Adipocyte (in vitro differentiated cells): ENCODE measurements around the gene P2RX6.

ENCODE experiments used
- DNase-seq: peaks from one replicate; pipeline ENCODE4 v3.0.0-alpha.2; 2015; ENCODE audit warnings: low read depth
- H3K27me3 ChIP-seq: replicated peaks from 2 replicates; pipeline ENCODE4 v1.7.0; 2013; ENCODE audit warnings: mild to moderate bottlenecking, low read length, moderate library complexity; ENCODE audit not compliant: control insufficient read depth, insufficient read depth
- H3K36me3 ChIP-seq: 2 replicates; pipeline ENCODE4 v1.7.0; 2013; ENCODE audit warnings: low read length, mild to moderate bottlenecking, moderate library complexity; ENCODE audit not compliant: control insufficient read depth, insufficient read depth, severe bottlenecking
- H3K4me1 ChIP-seq: 2 replicates; pipeline ENCODE4 v1.7.0; 2013; ENCODE audit warnings: mild to moderate bottlenecking, low read length, moderate library complexity; ENCODE audit not compliant: control insufficient read depth, insufficient read depth
- H3K4me3 ChIP-seq: 2 replicates; pipeline ENCODE4 v1.7.0; 2013; ENCODE audit warnings: mild to moderate bottlenecking, low read length, moderate library complexity
- H3K9ac ChIP-seq: 2 replicates; pipeline ENCODE4 v1.7.0; 2013; ENCODE audit warnings: mild to moderate bottlenecking, low read length, moderate library complexity
- H3K9me3 ChIP-seq: 2 replicates; pipeline ENCODE4 v1.7.0; 2013; ENCODE audit warnings: mild to moderate bottlenecking, low read length, moderate library complexity; ENCODE audit not compliant: control insufficient read depth

P2RX6 gene

GRCh38 chr22:20974336-20974955, 40.5 kb upstream of the P2RX6 start:
- H3K9me3 ChIP-seq, result peaks cover 10% of the 10 kb centered on the region
- H3K27me3 ChIP-seq, result peaks cover 18% of the 10 kb centered on the region
- no peak overlapping the region for H3K4me3 ChIP-seq

DNA sequence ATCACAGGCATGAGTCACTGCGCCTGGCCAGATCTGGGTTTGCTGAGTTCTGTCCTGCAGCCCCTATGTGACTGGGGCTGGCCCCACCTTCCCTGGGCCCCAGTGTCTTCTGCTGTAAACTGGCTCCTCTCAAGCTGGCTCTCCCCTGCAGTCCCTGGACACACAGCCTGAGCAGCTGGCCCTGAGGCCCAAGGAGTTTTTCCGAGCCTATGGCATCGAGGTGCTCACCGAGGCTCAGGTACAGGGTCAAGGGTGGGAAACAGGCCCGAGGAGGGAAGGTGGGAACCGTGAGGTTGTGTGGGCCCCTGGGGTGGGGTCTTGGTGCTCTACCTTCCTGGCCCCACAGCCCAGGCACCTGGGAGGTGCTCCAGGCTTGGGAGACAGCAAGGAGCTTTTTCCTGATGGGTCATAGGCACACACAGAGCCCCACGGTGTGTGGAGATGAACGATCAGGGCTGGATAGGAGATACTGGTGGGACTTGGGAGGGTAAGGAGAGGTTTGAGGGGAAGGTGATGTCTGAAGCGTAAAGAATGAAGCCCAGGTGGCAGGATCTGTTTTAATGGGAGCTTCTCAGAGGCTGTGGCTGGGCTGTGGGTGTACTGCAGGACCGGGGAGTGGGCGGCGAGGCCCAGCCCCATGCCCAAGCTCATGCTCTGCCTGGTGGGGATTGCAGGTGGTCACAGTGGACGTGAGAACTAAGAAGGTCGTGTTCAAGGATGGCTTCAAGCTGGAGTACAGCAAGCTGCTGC, 39.2 kb upstream of the P2RX6 start:
- Histone ChIP-seq H3K9ac (no peak overlapping the region), H3K36me3 (no peaks in the 10 kb centered on the region), H3K4me1 (peaks cover 9% of the 10 kb centered on the region), H3K9me3 (peaks cover 10% of the 10 kb centered on the region), H3K4me3 (no peak overlapping the region), H3K27me3 (peaks cover 18% of the 10 kb centered on the region)
- no peak for DNase-seq

More at GRCh38 chr22:20974336-20974955, 40.5 kb upstream of the P2RX6 start:
- DNase-seq, result no peak
- H3K9ac ChIP-seq, result no peak overlapping the region
- peaks cover under 1% of the 10 kb centered on the region for H3K4me1 ChIP-seq
- H3K36me3 ChIP-seq, result no peaks in the 10 kb centered on the region

- Histone ChIP-seq H3K36me3 (no peaks in the 10 kb centered on the region), H3K4me1 (peaks cover 15% of the 10 kb centered on the region), H3K4me3 (no peak overlapping the region), H3K9me3 (peaks cover 10% of the 10 kb centered on the region), H3K27me3 (peaks cover 18% of the 10 kb centered on the region), H3K9ac (no peak overlapping the region)
- DNase-seq, result no peak
Observed at GRCh38 chr22:20976291-20976877, 38.6 kb upstream of the P2RX6 start.

- Histone ChIP-seq H3K27me3 (peaks cover 18% of the 10 kb centered on the region), H3K4me3 (no peak overlapping the region), H3K36me3 (no peaks in the 10 kb centered on the region), H3K4me1 (peaks cover 17% of the 10 kb centered on the region), H3K9ac (no peak overlapping the region), H3K9me3 (peaks cover 10% of the 10 kb centered on the region)
- no peak for DNase-seq
Observed at GRCh38 chr22:20977019-20977418, 37.9 kb upstream of the P2RX6 start.

DNA sequence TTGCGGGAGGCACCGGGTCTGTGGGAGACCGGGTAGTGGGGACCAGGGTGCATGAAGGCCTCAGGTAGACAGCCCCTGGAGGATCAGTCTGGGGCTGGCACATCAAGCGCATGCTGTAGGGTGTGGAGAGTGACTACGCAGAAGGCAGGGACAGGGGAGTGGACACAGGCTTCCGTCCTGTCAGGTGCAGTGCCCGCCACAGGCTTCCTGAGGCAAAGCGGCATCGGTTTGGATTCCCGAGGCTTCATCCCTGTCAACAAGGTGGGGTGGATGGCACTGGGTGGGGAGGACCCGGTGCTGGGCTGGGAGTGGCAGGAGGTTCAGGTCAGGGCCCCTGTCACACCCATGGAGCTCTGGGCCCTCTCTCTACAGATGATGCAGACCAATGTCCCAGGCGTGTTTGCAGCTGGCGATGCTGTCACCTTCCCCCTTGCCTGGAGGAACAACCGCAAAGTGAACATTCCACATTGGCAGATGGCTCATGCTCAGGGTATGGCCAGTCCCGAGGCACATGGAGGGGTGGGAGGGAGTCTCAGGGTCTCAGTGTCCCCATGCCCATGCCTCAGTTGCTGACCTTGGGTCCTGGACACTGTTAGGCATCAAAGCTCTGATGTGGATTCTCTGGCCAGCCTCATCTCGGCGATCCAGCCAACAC, 37.3 kb upstream of the P2RX6 start:
- no peak for DNase-seq
- Histone ChIP-seq H3K4me1 (peaks cover 19% of the 10 kb centered on the region), H3K27me3 (peaks cover 18% of the 10 kb centered on the region)

DNA sequence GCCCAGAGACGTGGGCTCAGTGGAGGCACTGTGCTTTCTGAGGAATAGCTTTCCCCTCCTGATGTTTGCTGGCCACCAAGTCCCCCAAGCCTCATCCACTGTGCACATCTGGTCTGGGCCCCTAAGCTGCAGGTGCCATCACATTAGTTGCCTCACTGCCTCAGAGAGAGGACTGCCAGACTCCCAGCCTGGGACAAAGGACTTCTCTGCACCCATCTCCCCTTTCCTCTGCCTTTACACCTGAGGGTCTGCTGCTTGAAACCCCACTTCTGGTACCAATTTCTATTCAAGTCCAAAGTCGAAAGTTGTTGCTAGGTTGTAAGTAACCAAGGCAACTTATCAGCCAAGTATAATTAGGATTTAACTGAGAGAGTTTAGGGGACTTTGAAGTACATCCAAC, 36.5 kb upstream of the P2RX6 start:
- no peak overlapping the region for H3K9ac ChIP-seq
- H3K27me3 ChIP-seq, result peaks cover 18% of the 10 kb centered on the region
- H3K36me3 ChIP-seq, result no peaks in the 10 kb centered on the region
- peaks cover 10% of the 10 kb centered on the region for H3K9me3 ChIP-seq
- no peak for DNase-seq
- no peak overlapping the region for H3K4me3 ChIP-seq
- H3K4me1 ChIP-seq, result peaks cover 26% of the 10 kb centered on the region

More for the DNA sequence above, 37.3 kb upstream of the P2RX6 start:
- Histone ChIP-seq H3K9me3 (peaks cover 10% of the 10 kb centered on the region), H3K9ac (no peak overlapping the region), H3K4me3 (no peak overlapping the region), H3K36me3 (no peaks in the 10 kb centered on the region)

GRCh38 chr22:20979243-20979809, 35.6 kb upstream of the P2RX6 start:
- Histone ChIP-seq H3K9me3 (peaks cover 10% of the 10 kb centered on the region), H3K9ac (peak overlapping the region; percentile 50), H3K36me3 (no peaks in the 10 kb centered on the region), H3K4me3 (peak overlapping the region; percentile 36), H3K27me3 (peaks cover 17% of the 10 kb centered on the region), H3K4me1 (peaks cover 30% of the 10 kb centered on the region)
- peak; percentile 66 for DNase-seq

GRCh38 chr22:20979940-20980453, 35.0 kb upstream of the P2RX6 start:
- H3K4me1 ChIP-seq, result peaks cover 30% of the 10 kb centered on the region
- peak overlapping the region; percentile 50 for H3K9ac ChIP-seq
- H3K9me3 ChIP-seq, result peaks cover 10% of the 10 kb centered on the region
- no peaks in the 10 kb centered on the region for H3K36me3 ChIP-seq
- no peak overlapping the region for H3K4me3 ChIP-seq
- peaks cover 12% of the 10 kb centered on the region for H3K27me3 ChIP-seq
- no peak for DNase-seq

GRCh38 chr22:20980523-20980922, 34.4 kb upstream of the P2RX6 start:
- H3K9ac ChIP-seq, result no peak overlapping the region
- peaks cover 10% of the 10 kb centered on the region for H3K9me3 ChIP-seq
- H3K4me3 ChIP-seq, result no peak overlapping the region
- H3K4me1 ChIP-seq, result peaks cover 30% of the 10 kb centered on the region
- peaks cover 4% of the 10 kb centered on the region for H3K36me3 ChIP-seq
- no peak for DNase-seq
- H3K27me3 ChIP-seq, result peaks cover 10% of the 10 kb centered on the region

DNA sequence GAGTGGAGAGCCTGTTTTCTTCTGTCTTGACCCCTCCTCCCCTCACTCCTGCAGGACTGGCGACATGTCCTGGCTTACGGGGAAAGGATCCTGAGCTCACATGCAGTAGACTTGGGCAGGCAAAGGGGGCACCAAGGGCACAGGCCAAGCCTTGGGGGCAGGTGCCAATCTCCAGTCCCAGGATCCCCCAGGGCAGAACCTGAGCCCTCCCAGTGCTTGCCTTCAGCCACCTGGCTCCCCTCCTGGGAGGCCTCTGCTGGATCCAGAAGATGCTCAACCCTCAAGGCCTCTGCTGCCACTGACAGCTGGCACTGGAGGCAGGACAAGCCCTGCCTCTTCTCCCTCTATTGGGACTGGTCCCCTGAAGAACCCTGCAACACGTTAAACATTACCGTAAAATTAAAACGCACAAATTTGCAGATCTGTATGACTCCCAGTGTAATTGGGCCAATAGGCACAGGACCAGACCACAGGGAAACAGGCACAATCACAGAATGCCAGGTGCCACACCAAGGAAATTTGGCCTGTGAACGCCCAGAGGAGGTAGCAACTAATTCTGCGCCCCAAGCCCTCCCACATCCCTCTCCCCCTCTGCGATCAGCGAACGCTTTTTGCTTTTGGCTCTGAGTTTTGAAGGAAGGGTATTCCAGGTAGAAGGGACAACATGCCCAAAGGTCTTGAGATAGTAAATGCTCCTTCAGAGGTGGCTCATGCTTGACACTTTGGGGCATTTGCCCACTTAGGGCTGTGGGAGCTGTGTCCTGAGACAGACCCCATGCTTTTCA, 33.8 kb upstream of the P2RX6 start:
- no peak for DNase-seq
- Histone ChIP-seq H3K36me3 (peaks cover 10% of the 10 kb centered on the region), H3K9ac (peak overlapping the region; percentile 97), H3K27me3 (peaks cover 4% of the 10 kb centered on the region), H3K9me3 (peaks cover 10% of the 10 kb centered on the region), H3K4me1 (peaks cover 30% of the 10 kb centered on the region), H3K4me3 (peak overlapping the region; percentile 98)
